SH-SY5Y (cell line): ENCODE results near the gene RALGDS.

Experiments
- GATA2 ChIP-seq: IDR thresholded peaks from 2 replicates; pipeline ENCODE4 v1.6.1; 2011; ENCODE audit warnings: mild to moderate bottlenecking, low read depth, low read length
- GATA3 ChIP-seq: IDR thresholded peaks from 2 replicates; pipeline ENCODE4 v1.6.1; 2011; ENCODE audit warnings: low read depth, mild to moderate bottlenecking, low read length, moderate library complexity

Gene RALGDS

GRCh38 chr9:133144142-133144903, 23.3 kb upstream of the RALGDS start:
- TF ChIP-seq GATA2 (no peak), GATA3 (no peak)

GRCh38 chr9:133143639-133144141, 22.6 kb upstream of the RALGDS start:
- TF ChIP-seq GATA2, result no peak
- no peak for TF ChIP-seq GATA3

- TF ChIP-seq GATA2, result no peak
- TF ChIP-seq GATA3, result no peak
Measured at GRCh38 chr9:133142684-133143622, 21.9 kb upstream of the RALGDS start.

- TF ChIP-seq GATA3 (no peak), GATA2 (no peak)
Measured at GRCh38 chr9:133141833-133142595, 21.0 kb upstream of the RALGDS start.

GRCh38 chr9:133140606-133141005, 19.6 kb upstream of the RALGDS start:
- TF ChIP-seq GATA2 (no peak), GATA3 (no peak)

- TF ChIP-seq GATA2, result no peak
Measured at GRCh38 chr9:133140174-133140505, 19.1 kb upstream of the RALGDS start.

- TF ChIP-seq GATA2 (peak; percentile 50; the same call in 1 of the 2 replicates), GATA3 (no peak)
Measured at GRCh38 chr9:133139246-133140173, 18.5 kb upstream of the RALGDS start.

GRCh38 chr9:133137451-133138231, 16.6 kb upstream of the RALGDS start:
- TF ChIP-seq GATA2, result no peak
- TF ChIP-seq GATA3, result no peak

GRCh38 chr9:133135146-133135745, 14.2 kb upstream of the RALGDS start:
- TF ChIP-seq GATA3, result no peak

- TF ChIP-seq GATA2 (no peak), GATA3 (no peak)
Measured at GRCh38 chr9:133134388-133135145, 13.5 kb upstream of the RALGDS start.

- TF ChIP-seq GATA2 (no peak), GATA3 (no peak)
Measured at GRCh38 chr9:133133681-133134387, 12.8 kb upstream of the RALGDS start.
